BJ (cell line): ENCODE data around the gene LOXHD1. TPM values are rescaled to one million over a fixed set of nuclear protein-coding genes. Genes with fewer than 3 reads are reported as not detected.

Source experiments
- CTCF ChIA-PET: fragments of 350-600 bp; formaldehyde crosslinking; extraction: SDS; loops from one replicate; lab custom pipeline; 2021; ENCODE audit warnings: antibody characterized with exemption, inconsistent platforms; lab: Yijun Ruan, JAX
- POLR2A ChIA-PET: fragments of 300-600 bp; sonication (Branson Sonifier 250); formaldehyde crosslinking; extraction: SDS; loops from one replicate; lab custom pipeline; 2021; ENCODE audit warnings: antibody characterized with exemption; lab: Charles Lee
- DNase-seq: peaks from one replicate; pipeline ENCODE4 v3.0.0-alpha.2; 2011; ENCODE audit warnings: low read depth
- H3K27me3 ChIP-seq: 2 replicates; pipeline ENCODE4 v1.6.0; 2011; ENCODE audit warnings: low read length; ENCODE audit not compliant: control insufficient read depth, insufficient read depth
- H3K36me3 ChIP-seq: 2 replicates; pipeline ENCODE4 v1.5.1; 2011; ENCODE audit warnings: low read length; ENCODE audit not compliant: control insufficient read depth, insufficient read depth
- H3K4me3 ChIP-seq: 2 replicates; pipeline ENCODE4 v1.5.1; 2011; ENCODE audit warnings: low read depth, mild to moderate bottlenecking, control low read depth, low read length
- CTCF ChIP-seq: IDR thresholded peaks from 2 replicates; pipeline ENCODE4 v1.5.1; 2011; ENCODE audit warnings: low read depth, mild to moderate bottlenecking, control low read depth, inconsistent platforms, low read length, moderate library complexity; ENCODE audit not compliant: insufficient read depth
- polyA plus RNA-seq: library from polyadenylated mRNA; depleted of rRNA; stranded (reverse); fragments of >200 nt; gene quantifications from 2 replicates; pipeline ENCODE4 v1.2.3, GENCODE V29; 2011

The LOXHD1 gene
- polyA plus RNA-seq, 1 experiment: not detected

- no peak overlapping the region for H3K4me3 ChIP-seq
- H3K36me3 ChIP-seq: no peaks in the 10 kb centered on the region
- ChIA-PET POLR2A (no interaction called here), CTCF (interaction anchor here (1.2 to 4.6 kb wide), 8 partner anchors 8 to 335 kb away, joined by 3 to 24 read pairs (median 6); a partner anchor contains a TSS)
- no peak for DNase-seq
- no peak for TF ChIP-seq CTCF
- peaks cover 9% of the 10 kb centered on the region for H3K27me3 ChIP-seq
Observed at GRCh38 chr18:46482831-46483230, 174.2 kb downstream of the LOXHD1 start.

DNA sequence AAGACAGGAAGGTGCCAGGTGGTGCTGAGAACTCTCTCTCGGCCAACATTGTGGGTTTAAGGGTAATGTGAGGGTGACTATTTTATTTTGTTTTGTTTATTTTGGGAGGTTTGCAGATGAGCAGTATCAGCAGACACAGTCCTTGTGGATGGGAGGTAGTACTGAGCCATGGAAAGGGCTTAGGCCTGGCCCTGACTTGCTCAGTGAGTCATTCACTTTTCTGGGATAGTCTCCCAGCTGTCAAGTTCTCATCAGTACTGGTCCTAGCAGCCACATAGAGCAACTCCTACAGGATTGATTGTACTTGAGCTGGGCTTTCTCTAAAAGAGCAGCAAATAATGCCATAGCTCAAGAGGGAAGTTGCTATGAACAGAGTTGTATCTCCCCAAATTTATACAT is 175.2 kb downstream of the LOXHD1 start:
- Histone ChIP-seq H3K36me3 (no peaks in the 10 kb centered on the region), H3K27me3 (peaks cover 9% of the 10 kb centered on the region), H3K4me3 (no peak overlapping the region)
- TF ChIP-seq CTCF: no peak
- POLR2A ChIA-PET: no interaction called here
- no peak for DNase-seq
- CTCF ChIA-PET: interaction anchor here (1.2 to 4.6 kb wide), 10 partner anchors 9 to 337 kb away, joined by 3 to 24 read pairs (median 7); a partner anchor contains a TSS

DNA sequence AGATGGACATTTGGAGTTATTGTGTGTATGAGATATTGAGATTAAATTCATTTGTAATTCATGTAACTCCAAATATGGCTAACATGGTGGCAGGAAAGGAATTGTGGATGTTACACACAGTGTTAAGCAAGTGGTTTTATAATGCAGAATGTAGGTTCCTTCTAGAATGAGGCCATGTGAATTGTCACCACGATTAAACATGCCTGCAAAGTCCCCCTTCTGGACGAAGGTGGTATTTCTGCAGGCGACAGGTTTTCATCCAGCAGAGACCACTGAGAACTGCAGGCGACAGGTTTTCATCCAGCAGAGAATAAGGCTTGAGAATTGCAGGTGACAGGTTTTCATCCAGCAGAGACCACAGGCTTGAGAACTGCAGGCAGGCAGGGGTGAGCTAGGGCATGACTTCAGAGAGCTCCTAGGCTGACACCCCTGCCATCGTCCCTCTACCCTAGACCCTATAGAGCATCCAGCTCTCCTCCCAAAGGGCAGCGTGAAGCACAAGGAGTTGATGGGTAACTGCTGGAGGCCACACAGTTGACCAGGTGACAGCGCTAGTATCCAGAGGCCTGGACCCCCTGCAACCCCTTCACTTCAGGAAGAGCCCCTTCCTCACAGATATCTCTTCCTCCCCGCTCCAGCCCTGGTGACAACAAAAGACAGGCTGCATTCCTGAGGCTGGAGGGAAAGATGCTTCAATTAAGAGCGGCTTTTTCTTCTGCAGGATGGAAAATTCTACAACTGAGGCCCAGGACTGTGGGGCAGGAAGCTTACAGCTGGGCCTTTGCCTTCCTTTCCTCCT is 175.8 kb downstream of the LOXHD1 start:
- TF ChIP-seq CTCF: peak; percentile 72
- POLR2A ChIA-PET: no interaction called here
- CTCF ChIA-PET: interaction anchor here (1.0 to 4.6 kb wide), 12 partner anchors 10 to 337 kb away, joined by 3 to 24 read pairs (median 5); a partner anchor contains a TSS
- Histone ChIP-seq H3K27me3 (peaks cover 9% of the 10 kb centered on the region), H3K4me3 (no peak overlapping the region), H3K36me3 (no peaks in the 10 kb centered on the region)
- no peak for DNase-seq

DNA sequence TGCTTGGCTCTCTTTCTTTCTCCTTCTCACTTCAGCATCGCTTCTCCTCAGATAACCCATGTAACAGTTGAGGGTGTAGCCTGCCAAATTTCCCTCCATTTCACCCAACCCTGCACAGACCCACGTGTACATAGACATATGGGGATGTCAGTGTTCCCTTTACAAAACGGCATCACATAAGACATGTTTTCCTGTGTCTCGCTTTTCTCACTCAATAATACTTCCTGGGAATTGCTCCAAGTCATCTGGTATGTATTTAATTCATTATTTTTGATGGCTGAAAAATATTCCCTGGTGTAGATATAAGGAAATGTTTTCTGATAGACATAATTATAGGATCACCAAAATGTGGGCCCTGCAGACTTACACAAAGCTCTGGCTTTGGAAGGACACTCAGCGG is 176.8 kb downstream of the LOXHD1 start:
- H3K27me3 ChIP-seq: peaks cover 9% of the 10 kb centered on the region
- ChIA-PET CTCF (interaction anchor here (1.0 to 4.6 kb wide), 7 partner anchors 14 to 332 kb away, joined by 5 to 24 read pairs (median 13); a partner anchor contains a TSS), POLR2A (no interaction called here)
- no peak for DNase-seq
- no peak for TF ChIP-seq CTCF
- H3K4me3 ChIP-seq: no peak overlapping the region
- H3K36me3 ChIP-seq: no peaks in the 10 kb centered on the region

DNA sequence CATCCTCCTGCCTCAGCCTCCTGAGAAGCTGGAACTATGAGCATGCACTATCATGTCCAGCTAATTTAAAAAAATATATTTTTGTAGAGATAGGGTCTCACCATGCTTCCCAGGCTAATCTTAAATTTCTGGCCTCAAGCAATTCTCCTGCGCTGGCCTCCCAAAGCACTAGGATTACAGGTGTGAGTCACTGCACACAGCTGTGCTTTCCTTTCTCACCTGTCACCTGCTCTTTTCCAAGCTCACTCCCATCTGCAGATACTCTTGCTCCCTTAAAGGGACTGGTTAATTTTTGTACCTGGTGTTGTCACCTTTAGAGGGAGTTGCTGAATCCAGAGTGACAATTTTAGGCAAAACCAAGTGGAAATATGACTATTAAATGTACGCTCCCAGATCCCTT is 178.2 kb downstream of the LOXHD1 start:
- no peaks in the 10 kb centered on the region for H3K36me3 ChIP-seq
- no peak for DNase-seq
- peaks cover 6% of the 10 kb centered on the region; the same call in 1 of the 2 replicates for H3K27me3 ChIP-seq
- ChIA-PET POLR2A (no interaction called here), CTCF (no interaction called here)
- H3K4me3 ChIP-seq: no peak overlapping the region
- no peak for TF ChIP-seq CTCF
